HG03039 (cell line): Measurements from ENCODE around the gene PILRA.
A peak's percentile ranks its signal among the peaks of the same experiment; 100 is the strongest.
"Not testable (repeated sequence)": the region's sequence is repeated elsewhere in the genome, so short reads cannot be mapped to it uniquely, and the experiment has no call there.

Source experiments
- ATAC-seq: cut with Tn5 transposase; IDR thresholded peaks from one replicate; pipeline ENCODE4 v1.9.1; 2021; ENCODE audit warnings: mild to moderate bottlenecking, moderate library complexity; ENCODE audit not compliant: unreplicated experiment

Gene PILRA

GRCh38 chr7:100376066-100376465 is 2.8 kb downstream of the PILRA start:
- no peak for ATAC-seq

GRCh38 chr7:100378114-100378755 is 4.9 kb downstream of the PILRA start:
- ATAC-seq, result no peak

- no peak for ATAC-seq
Observed at GRCh38 chr7:100380196-100380595, 6.9 kb downstream of the PILRA start.

- not testable (repeated sequence) for ATAC-seq
Observed at GRCh38 chr7:100381531-100382233, 8.4 kb downstream of the PILRA start.

GRCh38 chr7:100382234-100382853 is 9.1 kb downstream of the PILRA start:
- not testable (repeated sequence) for ATAC-seq

DNA sequence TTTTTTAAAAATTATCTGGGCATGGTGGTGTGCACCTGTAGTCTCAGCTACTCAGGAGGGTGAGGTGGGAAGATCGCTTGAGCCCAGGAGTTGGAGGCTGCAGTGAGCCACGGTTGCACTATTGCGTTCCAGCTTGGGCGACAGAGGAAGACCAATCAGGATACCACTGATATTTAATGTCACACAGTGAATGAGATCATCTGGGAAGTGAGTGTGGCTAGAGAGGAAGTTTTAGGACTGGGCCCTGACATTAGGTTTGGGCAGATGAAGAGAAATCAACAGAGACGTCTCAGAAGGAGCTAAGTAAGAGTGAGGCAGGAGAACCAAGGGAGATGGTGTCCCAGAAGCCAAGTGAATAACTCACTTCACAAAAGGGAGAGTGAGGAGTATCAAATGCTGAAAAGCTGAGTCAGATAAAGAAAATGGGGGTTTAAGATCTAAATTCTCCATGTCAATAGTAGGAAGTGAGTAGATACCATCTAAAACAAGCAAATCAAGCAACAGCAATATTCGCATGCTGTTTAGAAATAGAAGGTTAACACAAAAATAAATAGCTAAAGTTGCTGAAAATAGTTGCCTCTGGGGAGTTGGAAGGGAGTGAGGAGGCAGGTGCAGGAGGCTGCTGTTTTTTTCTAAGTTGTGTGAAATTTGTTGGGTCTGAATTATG is 11.5 kb downstream of the PILRA start:
- no peak for ATAC-seq

DNA sequence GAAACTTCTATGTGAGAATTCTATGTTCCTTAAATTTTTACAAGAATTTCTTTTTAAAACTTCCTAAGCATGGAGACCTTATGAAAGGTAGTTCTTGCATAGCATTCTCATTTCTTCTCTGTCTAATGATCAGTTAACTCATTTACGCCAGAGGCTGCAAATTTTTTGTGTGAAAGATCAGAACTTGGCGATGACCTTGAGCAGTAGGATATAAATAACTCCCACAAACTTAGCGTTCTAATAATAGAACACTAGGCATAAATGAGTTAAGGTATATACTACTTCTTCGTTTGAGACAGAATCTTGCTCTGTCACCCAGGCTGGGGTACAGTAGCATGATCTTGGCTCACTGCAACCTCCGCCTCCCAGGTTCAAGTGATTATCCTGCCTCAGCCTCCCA is 13.7 kb downstream of the PILRA start:
- no peak for ATAC-seq

DNA sequence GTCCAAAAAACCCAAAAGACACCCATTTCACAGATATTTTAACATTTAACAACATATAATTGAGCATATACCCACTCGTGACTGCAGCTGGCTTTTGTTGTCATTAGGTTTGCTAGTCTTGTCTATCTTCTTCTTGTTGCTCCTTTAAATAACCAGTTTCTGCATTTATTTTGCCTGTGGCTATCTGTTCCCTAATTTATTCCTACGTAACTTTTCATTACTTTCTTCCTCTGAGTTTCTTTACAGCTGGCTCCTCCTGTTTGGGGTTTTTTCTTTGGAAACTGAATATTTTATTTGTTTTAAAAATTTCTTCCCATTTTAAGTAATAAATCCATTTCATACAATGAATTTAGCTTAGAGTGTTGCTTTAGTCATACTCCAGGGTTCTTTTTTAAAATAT is 14.4 kb downstream of the PILRA start:
- ATAC-seq, result no peak

DNA sequence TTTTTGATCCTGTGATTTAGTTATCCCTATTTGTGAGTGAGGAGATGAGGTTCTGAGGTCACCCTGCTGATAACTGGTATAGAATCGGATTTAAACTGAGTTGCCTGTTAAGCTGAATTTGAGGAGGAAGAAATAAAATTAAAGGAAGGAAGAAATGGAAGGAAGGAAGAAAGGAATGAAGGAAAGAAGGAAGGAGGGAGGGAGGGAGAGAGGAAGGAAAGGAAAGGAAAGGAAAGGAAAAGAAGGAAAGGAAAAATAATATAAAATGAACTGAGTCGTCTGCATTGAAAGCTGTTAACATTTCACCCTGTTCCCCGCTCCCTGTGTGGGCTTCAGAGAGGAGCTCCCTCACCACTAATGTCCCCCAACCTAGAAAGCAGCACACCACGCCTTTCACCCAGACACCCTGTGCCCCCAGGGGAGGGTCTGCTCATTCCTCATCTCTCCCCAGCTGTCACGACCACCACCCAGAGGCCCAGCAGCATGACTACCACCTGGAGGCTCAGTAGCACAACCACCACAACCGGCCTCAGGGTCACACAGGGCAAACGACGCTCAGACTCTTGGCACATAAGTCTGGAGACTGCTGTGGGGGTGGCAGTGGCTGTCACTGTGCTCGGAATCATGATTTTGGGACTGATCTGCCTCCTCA is 16.3 kb downstream of the PILRA start:
- ATAC-seq, result no peak

- no peak for ATAC-seq
Observed at GRCh38 chr7:100390286-100391009, 17.2 kb downstream of the PILRA start.

DNA sequence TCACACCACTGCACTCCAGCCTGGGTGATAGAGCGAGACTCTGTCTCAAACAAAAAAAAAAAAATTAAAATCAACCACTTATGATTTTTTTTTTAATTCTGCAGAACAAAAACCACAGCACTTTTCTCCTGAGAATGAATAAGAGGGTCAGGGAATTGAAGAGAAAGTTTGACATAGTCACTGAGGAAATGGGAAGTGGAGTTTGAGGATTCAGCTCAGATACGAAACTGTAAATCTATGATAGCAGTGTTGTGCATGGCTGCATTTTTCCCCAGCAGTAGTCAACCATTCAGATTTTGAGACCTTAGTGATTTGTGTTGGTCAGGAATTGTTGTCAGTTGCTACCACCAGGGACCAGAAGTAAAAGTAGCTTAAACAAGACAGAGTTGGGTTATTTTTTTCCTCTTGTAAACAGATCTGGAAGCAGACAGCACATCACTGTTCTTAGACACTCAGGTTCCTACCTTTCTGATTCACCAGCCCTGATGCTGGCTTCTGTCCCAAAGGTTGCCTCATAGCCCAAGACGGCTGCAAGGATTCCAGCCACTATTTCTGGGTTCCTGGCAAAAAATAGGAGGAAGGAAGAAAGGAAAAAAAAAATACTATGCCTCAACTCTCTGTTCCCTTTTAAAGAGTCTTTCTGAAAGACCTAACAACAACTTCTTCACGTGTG is 20.1 kb downstream of the PILRA start:
- no peak for ATAC-seq

DNA sequence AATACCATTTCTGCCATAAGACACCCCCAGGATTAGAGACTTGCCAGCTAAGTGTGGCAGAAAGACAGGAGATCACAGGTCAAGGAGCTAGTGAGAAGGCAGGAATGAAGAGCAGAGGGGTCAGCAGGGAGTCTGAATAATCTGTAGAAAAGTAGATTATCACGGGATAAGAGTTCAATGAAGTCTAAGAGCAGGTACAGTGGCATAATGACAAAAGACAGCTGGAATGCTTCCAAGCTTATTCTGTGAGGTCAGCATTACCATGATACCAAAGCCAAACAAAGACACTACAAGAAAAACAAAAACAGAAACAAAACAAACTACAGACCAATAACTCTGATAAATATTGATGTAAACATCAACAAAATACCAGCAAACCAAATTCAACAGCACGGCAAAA is 20.8 kb downstream of the PILRA start:
- ATAC-seq, result no peak

DNA sequence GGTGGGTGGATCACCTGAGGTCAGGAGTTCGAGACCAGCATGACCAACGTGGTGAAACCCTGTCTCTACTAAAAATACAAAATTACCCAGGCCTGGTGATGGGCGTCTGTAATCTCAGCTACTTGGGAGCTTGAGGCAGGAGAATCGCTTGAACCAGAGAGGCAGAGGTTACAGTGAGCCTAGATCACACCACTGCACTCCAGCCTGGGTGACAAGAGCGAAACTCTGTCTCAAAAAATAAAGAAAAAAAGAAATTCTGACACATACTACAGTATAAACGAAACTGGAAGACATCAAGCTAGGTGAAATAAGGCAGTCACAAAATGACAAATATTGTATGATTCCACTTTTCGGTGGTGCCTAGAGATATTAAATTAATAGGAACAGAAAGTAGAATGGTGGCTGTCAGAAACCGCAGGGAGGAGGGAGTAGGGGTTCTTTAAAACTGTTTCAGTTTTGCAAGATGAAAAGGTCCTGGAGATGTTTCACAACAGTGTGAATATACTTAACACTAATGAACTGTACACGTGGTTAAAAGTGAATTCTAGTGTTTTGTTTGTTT is 23.2 kb downstream of the PILRA start:
- peak; percentile 72 for ATAC-seq

DNA sequence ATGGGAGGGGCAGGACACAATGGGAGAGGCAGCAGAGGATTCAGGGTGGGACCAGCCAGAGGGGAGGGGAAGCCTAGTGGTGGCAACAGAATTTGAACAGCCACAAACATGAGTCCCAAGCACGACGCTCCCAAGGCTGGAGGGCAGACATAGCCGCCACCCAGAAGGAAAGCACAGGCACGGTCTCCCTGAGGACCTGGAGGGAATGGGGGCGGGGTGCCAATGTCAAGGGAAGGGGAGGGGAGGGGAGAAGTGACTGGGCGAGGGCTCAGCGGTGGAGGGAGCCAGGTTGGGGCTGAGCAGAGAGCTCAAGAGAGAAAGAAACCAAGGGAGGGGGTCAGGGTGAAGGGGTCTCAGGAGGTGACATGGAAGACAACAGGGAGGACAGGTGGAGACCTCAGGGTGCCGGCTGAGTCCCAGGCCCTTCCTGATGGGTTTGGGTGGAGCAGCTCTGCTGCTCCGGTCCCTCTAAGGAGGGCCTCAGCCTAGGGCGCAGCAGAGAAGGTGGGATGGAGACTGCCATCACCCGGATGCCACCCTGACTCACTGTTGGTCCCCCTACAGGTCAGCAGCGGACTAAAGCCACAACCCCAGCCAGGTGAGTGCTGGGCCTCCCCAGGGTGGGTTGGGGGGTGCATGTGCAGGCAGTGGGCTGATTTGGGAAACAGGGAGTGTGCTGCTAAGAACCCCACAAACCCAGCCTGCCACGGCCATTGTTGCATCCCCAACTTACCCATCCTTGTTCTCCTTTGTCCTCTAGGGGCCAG is 24.2 kb downstream of the PILRA start:
- ATAC-seq, result no peak

GRCh38 chr7:100398239-100398638 is 25.0 kb downstream of the PILRA start:
- ATAC-seq, result no peak

DNA sequence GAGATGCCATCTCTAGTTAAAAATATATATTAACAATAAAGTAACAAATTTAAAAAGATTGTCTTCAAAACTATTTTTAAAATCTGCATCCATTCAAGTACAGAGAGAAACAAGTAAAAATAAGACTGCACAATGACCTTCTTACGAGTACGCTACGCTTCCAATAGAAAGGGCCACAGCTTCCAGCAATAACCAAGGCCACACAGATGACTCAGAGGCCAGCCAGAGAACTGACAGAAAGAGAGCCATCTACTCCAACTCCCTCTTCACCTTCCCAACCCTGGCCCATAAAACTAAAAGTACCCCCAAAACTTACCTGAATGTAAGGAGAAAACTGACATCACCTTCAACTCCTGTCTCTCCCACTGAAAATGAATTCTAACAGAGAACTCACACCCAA is 26.8 kb downstream of the PILRA start:
- no peak for ATAC-seq

- ATAC-seq, result no peak
Observed at GRCh38 chr7:100400656-100401055, 27.4 kb downstream of the PILRA start.

- no peak for ATAC-seq
Observed at GRCh38 chr7:100401811-100402210, 28.5 kb downstream of the PILRA start.

GRCh38 chr7:100402241-100402640 is 29.0 kb downstream of the PILRA start:
- ATAC-seq, result no peak
